Daoy (cell line): Measurements from ENCODE around the gene NGB. TPM values are rescaled to one million over a fixed set of nuclear protein-coding genes. Genes with fewer than 3 reads are reported as not detected.
"Not testable (repeated sequence)": the region's sequence is repeated elsewhere in the genome, so short reads cannot be mapped to it uniquely, and the experiment has no call there.

Experiments
- DNase-seq: peaks from one replicate; pipeline ENCODE4 v3.0.0-alpha.2; 2015; ENCODE audit warnings: low read depth
- total RNA-seq: library from RNA; depleted of rRNA; stranded (reverse); fragments of >200 nt; shearing (Covaris generic); gene quantifications from 2 replicates; pipeline ENCODE4 v1.2.3, GENCODE V29; 2014

The NGB gene
- total RNA-seq, 1 experiment from 2014 or later, result not detected

GRCh38 chr14:77296155-77296554 is 25.1 kb upstream of the NGB start:
- DNase-seq, result no peak

GRCh38 chr14:77290705-77291104 is 19.7 kb upstream of the NGB start:
- no peak for DNase-seq

- no peak for DNase-seq
These were observed 15.6 kb upstream of the NGB start for GRCh38 chr14:77286576-77286975.

GRCh38 chr14:77284466-77284865 is 13.5 kb upstream of the NGB start:
- DNase-seq, result no peak

- DNase-seq, result no peak
These were observed 13.1 kb upstream of the NGB start for GRCh38 chr14:77284066-77284465.

GRCh38 chr14:77281852-77282410 is 10.9 kb upstream of the NGB start:
- DNase-seq, result no peak

- not testable (repeated sequence) for DNase-seq
These were observed 9.9 kb upstream of the NGB start for GRCh38 chr14:77280921-77281320.

DNA sequence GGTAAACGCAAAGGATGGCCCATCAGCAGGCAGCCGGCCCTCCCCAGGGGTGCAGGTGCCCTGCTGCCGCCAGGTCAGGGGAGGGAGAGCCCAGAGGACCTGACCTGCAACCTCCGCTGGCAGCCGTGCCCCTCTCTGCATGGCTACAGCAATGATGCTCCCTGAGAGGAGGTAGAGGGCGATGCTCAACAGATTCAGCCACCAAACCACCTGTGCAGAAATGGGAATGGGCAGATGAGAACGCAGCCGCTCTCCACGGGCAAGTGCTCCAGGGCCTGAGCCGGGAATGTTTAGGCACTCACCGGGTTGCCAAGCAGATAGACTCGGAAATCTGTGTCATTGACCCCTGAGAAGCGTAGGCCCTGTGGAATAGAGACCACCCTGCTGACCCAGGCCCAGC is 8.7 kb upstream of the NGB start:
- no peak for DNase-seq

- no peak for DNase-seq
These were observed 7.6 kb upstream of the NGB start for GRCh38 chr14:77278461-77279230.

DNA sequence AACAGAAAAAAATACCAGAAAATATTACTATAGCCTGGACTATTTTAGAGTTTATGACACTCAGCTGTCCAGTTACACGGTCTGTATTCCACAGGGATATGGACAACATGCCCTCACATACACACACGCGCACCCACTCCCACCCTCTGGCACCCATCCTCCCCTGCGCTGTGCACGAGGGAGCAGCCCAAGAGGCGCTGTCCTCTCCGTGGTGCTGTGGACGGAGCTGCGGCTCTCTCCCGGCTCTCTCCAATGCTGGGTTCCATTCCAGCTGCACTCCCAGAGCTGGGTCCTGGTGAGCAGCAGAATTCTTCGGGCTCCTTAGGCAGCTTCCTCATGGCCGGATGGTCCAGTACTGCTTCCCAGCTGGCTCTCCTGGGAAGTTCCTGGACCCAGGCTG is 6.0 kb upstream of the NGB start:
- no peak for DNase-seq

GRCh38 chr14:77276295-77276935 is 5.4 kb upstream of the NGB start:
- DNase-seq, result no peak

DNA sequence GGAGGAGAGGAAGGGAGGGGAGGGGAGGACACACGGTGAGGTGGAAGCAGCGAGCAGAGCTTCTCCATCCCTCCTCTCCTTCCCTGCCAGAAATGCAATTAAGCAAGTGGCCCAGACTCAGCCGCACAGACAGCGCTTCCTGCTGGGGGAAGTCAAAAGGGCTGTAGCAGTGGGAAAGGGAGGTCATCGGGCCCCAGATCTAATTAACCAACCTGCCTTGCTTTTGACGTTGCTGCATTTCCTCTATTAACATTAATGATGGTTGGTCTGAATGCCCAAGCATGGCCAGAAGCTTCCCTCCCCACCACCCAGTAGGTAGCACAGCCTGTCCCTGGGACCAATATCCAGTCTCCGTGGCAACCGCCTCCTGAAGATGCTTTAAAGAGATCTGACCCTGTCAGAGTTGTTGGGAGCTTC is 4.6 kb upstream of the NGB start:
- no peak for DNase-seq

DNA sequence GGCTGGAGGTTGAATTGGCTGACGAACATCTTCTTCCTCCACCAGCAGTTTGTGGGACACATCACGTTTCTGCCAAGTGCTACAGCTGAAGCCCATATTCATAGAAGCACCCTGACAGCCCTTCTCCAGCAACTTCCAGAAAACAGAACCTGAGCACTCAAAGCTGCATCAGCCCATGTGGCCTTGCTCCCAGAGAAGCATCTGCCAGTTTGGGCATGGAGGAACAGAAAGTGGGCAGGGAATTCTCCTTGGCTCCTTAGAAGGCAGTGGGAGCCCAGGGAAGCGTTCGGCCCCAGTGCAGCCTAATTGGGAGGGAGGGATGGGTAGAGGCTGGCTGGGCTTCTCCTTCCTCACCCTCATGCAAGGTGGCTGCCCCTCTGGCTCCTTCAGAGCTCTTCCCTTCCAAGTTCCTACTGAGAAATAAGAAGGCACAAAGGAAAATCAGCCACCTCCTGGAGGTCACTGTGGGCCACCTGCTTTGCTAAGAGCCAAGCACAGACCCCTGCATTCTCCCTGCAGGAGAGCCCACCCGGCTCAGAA is 4.1 kb upstream of the NGB start:
- no peak for DNase-seq

DNA sequence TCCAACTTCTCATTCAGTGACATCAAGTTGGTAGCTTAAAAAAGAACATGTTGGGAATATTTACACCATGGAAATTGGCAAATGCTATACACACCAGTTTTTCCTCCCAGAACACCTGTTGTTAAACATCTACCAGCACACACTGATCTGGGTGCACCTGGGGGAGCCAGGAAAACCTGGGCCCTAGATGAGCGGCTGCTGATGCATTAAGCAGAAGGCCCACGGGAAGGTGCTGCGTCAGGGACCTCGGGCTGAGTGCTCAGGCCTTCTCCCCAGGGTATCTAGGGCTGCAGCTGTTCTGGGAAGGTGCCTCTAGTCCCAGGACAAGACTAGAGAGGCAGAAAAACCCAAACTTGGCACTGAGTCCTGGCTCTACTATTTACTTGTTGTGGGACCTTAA is 2.8 kb upstream of the NGB start:
- DNase-seq, result no peak

DNA sequence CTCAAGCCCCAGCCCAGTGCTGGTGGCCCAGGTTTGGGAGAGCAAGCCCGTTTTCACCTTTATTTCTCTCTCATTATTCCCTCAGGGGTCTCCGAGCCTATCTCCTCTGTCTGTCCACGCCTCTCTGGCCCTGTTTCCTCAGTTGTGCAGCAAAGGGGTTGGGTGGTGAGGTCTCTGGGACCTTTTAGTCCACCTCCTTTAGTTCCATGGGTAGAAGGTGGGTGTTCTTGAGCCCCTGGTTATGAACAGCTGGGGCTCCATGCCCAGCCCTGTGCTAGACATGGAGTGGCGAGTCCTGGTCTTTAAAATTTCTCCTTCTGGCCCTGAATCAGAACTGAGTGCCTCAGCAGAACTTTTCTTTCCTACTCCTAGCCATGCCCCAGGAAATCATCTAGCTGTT is 1.3 kb upstream of the NGB start:
- no peak for DNase-seq

- no peak for DNase-seq
These were observed 469 bp downstream of the NGB start for GRCh38 chr14:77270361-77271112.

DNA sequence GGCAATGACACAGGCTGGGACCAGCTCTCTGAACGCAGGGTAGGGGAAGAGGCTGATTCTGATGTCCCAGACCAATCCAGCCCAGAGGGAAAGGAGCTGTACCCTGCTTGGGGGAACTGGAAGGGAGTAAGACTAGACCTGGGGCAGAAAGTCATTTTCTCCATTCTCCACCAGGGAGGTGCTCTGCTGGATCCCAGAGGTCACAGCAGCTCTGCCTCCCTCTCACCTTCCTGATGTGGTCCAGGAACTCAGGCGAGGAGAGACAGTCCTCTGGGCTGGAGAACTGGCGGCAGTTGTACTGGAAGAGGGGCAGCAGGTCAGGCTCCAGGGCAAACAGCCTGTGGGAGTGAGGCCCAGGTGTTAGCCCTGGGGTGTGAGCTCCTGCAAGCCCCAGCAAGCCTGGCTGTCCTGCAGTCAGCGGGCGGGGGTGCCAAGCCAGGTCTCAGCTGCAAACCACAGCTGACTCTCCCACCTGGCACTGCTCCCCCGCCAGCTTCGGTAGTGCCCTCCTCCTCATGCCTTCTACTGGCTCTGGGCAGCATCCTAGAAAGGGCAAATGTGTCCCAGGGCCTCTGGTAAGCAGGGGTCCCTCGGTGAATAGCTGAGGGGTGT is 1.9 kb downstream of the NGB start:
- DNase-seq, result no peak

DNA sequence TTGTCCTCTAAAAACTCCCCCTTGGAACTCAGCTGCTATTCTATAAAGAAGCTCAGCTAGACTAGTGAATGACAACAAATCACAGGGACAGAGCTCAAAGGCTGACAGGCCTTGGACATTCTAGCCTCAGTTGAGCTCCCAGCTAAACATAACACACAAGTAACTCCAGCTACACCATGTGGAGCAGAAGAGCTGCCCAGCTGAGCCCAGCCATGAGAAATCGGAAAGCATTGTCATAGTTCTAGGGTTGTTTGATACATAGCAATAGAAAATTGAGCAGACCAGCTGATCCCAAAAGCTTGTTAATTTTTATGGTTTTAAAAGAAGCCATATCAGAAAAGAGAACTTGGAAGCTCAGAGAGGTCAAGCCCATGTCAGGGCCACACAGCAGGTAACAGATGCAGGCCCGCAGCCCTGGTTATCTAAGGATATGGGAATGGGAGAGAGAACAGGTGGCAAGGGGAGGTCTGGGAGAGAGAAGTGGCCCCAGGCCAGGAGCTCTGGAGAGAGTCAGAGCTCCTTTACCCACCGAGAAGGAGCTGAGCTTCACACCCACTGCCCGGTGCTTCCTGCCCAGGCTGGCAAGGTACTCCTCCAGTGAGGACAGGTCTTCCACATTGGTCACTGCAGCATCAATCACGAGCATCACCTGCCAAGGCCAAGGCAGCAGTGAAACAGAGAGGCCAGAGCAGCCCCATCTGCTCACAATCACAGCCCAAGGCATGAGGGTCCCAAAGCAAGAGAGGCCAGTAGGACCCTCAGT is 2.9 kb downstream of the NGB start:
- no peak for DNase-seq

DNA sequence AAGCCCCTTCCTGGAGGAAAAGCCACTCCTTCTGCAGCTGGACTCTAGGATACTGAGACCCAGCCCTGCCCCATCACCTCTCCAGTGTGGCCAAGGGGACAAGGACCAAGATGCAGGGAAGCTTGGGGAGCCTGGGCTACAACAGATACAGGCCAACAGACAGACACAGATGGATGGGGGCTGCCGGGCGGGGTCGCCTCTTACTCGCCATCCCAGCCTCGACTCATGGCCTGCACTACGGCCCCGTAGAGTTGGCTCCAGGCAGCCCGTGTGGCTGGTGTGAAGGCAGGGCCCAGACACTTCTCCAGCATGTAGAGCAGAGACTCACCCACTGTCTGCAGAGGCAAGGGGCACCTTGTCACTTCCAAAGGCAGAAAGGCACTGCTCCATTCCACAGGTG is 4.7 kb downstream of the NGB start:
- no peak for DNase-seq

GRCh38 chr14:77265561-77266335 is 5.3 kb downstream of the NGB start:
- DNase-seq, result no peak
